Lower leg skin (tissue), 4 donors: ENCODE measurements around the gene GNS. TPM values are rescaled to one million over a fixed set of nuclear protein-coding genes. Genes with fewer than 3 reads are reported as not detected.

Experiments
- DNase-seq, 2 donors: peaks; one replicate each; pipeline ENCODE4 v3.0.0-alpha.2; 2019; ENCODE audit warnings: low spot score in 2 of 2
- H3K4me3 ChIP-seq: fragments of 200-600 bp; sonication (generic); 2 replicates; pipeline ENCODE4 v1.5.1; 2017; ENCODE audit warnings: mild to moderate bottlenecking, low read depth; ENCODE audit not compliant: poor library complexity, severe bottlenecking
- POLR2A ChIP-seq, 2 donors: fragments of 450-650 bp; IDR thresholded peaks; one replicate each; pipeline ENCODE4 v1.6.1; 2016 to 2017; ENCODE audit warnings: antibody characterized with exemption in 2 of 2, mild to moderate bottlenecking in 1 of 2, moderate library complexity in 1 of 2
- WGBS, 2 donors: methylation state at CpG; one replicate each; pipeline ENCODE4 v1.1.5; 2018; 5-methylcytosine and 5-hydroxymethylcytosine counted together
- intact Hi-C: fragments of 100-400 bp; cut with DNase I; formaldehyde crosslinking; loops from one replicate; pipeline ENCODE4 v1.15.0; 2023; ENCODE audit warnings: low total_unique reads
- total RNA-seq, 4 donors: library from RNA; depleted of rRNA; stranded (reverse); fragments of >200 nt; gene quantifications; one replicate each; pipeline ENCODE4 v1.1.0, GENCODE V29; 2016
- TF ChIP-seq, protein P1 (sequence below), 3 donors: fragments of 450-650 bp; IDR thresholded peaks; one replicate each; pipeline ENCODE4 v1.5.1; 2016; ENCODE audit warnings: antibody characterized with exemption in 3 of 3, mild to moderate bottlenecking in 3 of 3, moderate library complexity in 2 of 3

Gene GNS
- total RNA-seq, 4 donors from 2014 or later, result 42.6 to 64.1 (median 50.1) TPM

DNA sequence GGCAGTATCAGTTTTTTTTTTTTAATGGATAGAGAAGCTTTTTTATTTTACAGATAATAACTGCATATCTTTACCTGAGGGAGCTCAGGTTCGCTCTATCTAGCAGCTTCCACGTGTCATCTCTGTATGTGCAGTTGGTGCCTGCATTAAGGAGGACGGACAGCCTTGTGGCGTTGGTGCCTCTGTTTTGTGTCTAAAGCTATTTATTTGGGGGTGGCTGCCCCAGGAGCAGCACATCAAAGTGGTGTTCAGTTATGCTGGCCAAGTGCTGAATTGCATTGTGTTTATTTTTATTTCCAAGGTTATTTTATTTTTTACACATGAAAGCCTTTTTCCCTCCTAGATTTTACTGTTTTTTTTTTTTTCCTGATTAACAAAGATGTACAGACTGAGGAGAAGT is 89.2 kb downstream of the GNS start:
- DNase-seq, result no peak
- TF ChIP-seq POLR2A (IDR thresholded peaks at IDR 0.05), result no peak
- TF ChIP-seq, protein P1, sequence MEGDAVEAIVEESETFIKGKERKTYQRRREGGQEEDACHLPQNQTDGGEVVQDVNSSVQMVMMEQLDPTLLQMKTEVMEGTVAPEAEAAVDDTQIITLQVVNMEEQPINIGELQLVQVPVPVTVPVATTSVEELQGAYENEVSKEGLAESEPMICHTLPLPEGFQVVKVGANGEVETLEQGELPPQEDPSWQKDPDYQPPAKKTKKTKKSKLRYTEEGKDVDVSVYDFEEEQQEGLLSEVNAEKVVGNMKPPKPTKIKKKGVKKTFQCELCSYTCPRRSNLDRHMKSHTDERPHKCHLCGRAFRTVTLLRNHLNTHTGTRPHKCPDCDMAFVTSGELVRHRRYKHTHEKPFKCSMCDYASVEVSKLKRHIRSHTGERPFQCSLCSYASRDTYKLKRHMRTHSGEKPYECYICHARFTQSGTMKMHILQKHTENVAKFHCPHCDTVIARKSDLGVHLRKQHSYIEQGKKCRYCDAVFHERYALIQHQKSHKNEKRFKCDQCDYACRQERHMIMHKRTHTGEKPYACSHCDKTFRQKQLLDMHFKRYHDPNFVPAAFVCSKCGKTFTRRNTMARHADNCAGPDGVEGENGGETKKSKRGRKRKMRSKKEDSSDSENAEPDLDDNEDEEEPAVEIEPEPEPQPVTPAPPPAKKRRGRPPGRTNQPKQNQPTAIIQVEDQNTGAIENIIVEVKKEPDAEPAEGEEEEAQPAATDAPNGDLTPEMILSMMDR (IDR thresholded peaks at IDR 0.05), result no peak
- no peak overlapping the region for H3K4me3 ChIP-seq
- intact Hi-C loops, result no loop called here
- 57 to 74% methylated on average over 4 of the region's 4 CpGs for WGBS, 2 donors

DNA sequence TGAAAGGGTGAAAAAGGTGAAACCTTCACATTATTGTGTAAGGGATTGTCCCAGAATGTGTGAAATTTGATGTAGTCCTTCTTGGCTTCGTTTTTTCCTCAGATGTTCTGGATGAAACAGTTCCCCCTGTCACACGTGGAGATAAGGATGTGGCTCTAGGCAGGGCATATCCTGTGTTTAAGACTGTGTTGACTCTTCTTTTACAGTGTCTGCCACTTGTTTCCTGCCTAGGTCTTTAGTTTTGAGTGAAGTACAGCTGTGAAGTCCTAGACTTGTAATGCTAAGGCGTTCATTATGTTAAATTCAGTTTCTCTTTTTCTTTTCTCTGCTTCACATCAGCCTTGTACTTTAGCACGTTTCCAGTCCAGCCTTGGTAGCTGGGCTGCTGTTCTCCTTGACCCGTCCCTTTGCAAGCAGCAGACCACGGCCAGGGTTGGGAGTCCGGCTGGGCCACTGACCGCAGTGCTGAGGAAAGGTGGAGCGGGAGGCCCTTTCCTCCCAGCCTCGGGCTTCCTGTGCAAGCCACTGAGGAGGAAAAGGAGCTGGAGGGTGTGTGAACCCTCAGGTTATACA is 89.8 kb downstream of the GNS start:
- WGBS, 2 donors, result 46 to 51% methylated on average over 10 of the region's 10 CpGs
- DNase-seq, result peak in 1 of 2 donors; percentile 83
- intact Hi-C loops, result loop anchor here (10.0 kb wide), 1 partner anchor 55 kb away; the partner anchor contains the start of gene RASSF3
- no peak overlapping the region for H3K4me3 ChIP-seq
- no peak for TF ChIP-seq POLR2A (IDR thresholded peaks at IDR 0.05)
- TF ChIP-seq, protein P1 (IDR thresholded peaks at IDR 0.05), result no peak

DNA sequence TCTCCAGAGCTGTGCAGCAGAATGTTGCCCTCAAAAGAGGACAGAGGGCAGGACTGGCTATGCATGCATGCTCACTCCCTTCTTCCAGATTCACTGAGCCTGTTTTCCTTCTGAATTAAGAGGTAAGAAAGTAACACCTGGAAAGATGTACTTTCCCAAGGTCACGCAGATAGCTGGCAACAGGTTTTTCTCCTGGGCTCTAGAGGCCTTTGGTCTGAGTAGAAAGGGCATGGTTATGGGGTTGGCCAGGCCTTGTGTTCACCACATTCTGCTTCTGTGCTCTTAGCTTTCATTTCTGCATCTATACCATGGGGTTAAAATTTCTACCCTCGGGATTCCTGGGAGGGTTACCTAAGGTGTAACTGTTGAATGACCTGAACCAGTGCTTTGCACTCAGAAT is 91.4 kb downstream of the GNS start:
- no peak for DNase-seq

DNA sequence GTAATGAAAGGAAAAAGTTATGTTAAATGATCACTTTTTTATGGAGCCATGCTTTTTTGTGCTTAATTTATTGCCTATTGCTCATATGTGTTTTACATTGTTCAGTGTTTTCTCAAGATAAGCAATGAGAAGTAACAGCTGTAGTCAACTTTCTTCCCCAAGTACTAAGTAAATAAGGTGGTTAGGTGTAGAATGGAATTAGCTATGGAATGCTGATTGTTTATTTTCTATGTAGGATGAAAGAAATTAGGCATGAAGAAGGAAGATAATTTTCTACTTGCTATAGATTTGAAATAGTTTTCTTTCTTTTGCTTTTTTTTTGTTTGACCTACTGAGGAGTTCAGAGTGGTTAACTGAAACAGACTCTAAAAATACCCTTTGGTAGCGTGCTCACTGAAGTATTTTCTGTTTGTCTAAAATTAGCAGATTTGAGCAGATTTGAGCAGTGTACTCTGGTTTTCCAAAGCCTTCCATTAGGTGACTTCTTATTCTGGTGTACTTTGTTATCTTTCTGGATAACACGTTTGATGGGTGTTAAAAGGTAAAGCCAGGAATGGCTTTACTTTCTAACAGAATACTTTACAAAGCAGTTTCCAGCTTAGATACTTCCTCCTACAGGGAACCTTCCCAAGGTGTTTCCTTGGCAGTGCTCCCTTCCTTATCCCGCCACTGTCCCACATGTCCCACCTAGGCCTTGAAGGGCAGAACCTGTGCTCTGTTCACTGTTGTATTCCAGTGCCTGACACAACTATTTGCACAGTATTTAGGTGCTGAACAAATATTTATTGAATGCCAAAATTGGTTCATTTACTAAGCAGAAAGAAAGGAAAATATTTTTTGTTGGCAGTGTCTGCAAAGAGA is 92.9 kb downstream of the GNS start:
- H3K4me3 ChIP-seq, result no peak overlapping the region
- DNase-seq, result no peak
- TF ChIP-seq POLR2A (IDR thresholded peaks at IDR 0.05), result no peak
- TF ChIP-seq, protein P1 (IDR thresholded peaks at IDR 0.05), result no peak
- intact Hi-C loops, result loop anchor here (10.0 kb wide), 1 partner anchor 51 kb away; the partner anchor contains the start of gene RASSF3
- WGBS, 2 donors, result 77 to 78% methylated on average over 3 of the region's 3 CpGs

More for the DNA sequence above, 91.4 kb downstream of the GNS start:
- H3K4me3 ChIP-seq, result no peak overlapping the region
- 89 to 92% methylated on average over 2 of the region's 2 CpGs for WGBS, 2 donors
- intact Hi-C loops, result loop anchor here (10.0 kb wide), 1 partner anchor 53 kb away; the partner anchor contains the start of gene RASSF3
- no peak for TF ChIP-seq POLR2A (IDR thresholded peaks at IDR 0.05)
- TF ChIP-seq, protein P1 (IDR thresholded peaks at IDR 0.05), result no peak

DNA sequence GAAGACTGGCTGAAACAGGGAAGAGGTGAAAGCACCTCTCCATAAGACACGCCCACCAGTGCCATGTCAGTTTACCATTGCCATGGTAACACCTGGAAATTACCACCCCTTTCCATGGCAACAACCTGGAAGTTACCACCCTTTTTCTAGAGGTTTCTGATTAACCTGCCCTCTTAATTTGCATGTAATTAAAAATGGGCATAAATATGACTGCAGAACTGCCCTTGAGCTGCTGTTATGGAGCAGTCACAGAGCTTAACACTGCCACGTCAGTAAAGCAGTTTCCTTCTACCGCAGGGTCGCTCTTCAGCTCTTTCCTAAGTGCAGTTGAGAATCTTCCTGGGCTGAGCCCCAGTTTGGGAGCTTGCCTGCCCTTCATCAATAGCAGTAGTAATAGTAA is 93.7 kb downstream of the GNS start:
- TF ChIP-seq, protein P1 (IDR thresholded peaks at IDR 0.05), result no peak
- no peak for TF ChIP-seq POLR2A (IDR thresholded peaks at IDR 0.05)
- intact Hi-C loops, result loop anchor here (10.0 kb wide), 1 partner anchor 51 kb away; the partner anchor contains the start of gene RASSF3
- H3K4me3 ChIP-seq, result no peak overlapping the region
- DNase-seq, result no peak
- WGBS, 2 donors, result 65 to 75% methylated on average over 4 of the region's 4 CpGs

Other genes starting within 250 kb of the GNS start
- gene RASSF3, start 148.9 kb downstream of the GNS start, total RNA-seq, result 10 to 100 TPM in 1 of 4 donors, 1 to 10 TPM in 3; 5.2 to 13.5 (median 7.8) TPM
- 1 to 10 TPM; 1.2 to 6.1 (median 1.6) TPM for gene TBC1D30, start 65.2 kb upstream of the GNS start, total RNA-seq